Measurements from ENCODE around the gene PSMC4. TPM values are rescaled to one million over a fixed set of nuclear protein-coding genes. Genes with fewer than 3 reads are reported as not detected.

The PSMC4 gene
- total and polyA plus RNA-seq, 7 donors = 52.9 to 95.7 (median 74.6) TPM

DNA sequence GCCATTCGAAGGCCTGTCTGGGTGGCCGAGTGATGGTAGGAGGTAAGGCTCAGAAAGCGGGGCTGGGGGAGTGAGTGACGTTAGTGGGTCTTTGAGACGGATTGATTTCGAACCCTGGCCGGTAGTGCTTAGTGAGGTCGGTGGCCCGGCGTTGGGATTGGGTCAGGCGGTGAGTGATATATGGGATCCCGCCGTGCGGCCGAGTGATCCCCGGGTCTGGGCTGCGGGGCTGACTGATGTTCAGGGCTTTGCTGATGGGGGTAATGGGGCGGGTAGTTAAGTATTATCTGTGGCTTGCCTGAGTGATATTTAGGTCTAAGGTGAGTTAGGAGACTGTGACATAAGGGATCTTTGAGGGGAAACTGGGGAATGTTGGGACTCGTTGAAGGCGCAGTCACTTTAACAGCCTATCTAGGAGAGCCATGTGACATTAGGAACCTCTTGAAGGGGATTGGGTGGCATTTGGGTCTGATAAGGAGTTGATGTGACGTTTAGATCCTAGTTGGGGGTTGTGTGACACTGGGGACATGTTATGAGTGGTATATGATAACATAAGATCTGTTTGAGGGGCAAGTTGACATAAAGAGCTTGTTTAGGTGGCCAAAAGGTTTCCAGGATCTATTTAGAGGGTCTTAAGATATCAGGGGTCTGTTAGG, 543 bp downstream of the PSMC4 start:
- H3K9me3 ChIP-seq = no peaks in the 10 kb centered on the region
- DNase-seq = peak; percentile 70
- TF ChIP-seq CTCF (IDR thresholded peaks at IDR 0.05) = no peak
- no peak for TF ChIP-seq POLR2AphosphoS5 (IDR thresholded peaks at IDR 0.05)
- TF ChIP-seq POLR2A (IDR thresholded peaks at IDR 0.05) = no peak
- TF ChIP-seq EP300 (IDR thresholded peaks at IDR 0.05) = no peak
- H3K4me1 ChIP-seq = peaks cover 0 to 23% (median 21%) of the 10 kb centered on the region in 4 donors
- peak overlapping the region; percentile 66 to 93 (median 80) for H3K4me3 ChIP-seq
- intact Hi-C loops (cut with DNase I) = loop anchor here (1.0 to 5.0 kb wide), 3 partner anchors 26 to 419 kb away; partner anchors contain the start of genes DYRK1B and ZNF546
- no peaks in the 10 kb centered on the region for H3K27me3 ChIP-seq
- WGBS, 2 donors = 2 to 3% methylated on average over 21 of the region's 21 CpGs
- H3K27ac ChIP-seq = peak overlapping the region; percentile 86 to 93 (median 90)
- peaks cover 19 to 39% (median 22%) of the 10 kb centered on the region in 4 donors for H3K36me3 ChIP-seq

DNA sequence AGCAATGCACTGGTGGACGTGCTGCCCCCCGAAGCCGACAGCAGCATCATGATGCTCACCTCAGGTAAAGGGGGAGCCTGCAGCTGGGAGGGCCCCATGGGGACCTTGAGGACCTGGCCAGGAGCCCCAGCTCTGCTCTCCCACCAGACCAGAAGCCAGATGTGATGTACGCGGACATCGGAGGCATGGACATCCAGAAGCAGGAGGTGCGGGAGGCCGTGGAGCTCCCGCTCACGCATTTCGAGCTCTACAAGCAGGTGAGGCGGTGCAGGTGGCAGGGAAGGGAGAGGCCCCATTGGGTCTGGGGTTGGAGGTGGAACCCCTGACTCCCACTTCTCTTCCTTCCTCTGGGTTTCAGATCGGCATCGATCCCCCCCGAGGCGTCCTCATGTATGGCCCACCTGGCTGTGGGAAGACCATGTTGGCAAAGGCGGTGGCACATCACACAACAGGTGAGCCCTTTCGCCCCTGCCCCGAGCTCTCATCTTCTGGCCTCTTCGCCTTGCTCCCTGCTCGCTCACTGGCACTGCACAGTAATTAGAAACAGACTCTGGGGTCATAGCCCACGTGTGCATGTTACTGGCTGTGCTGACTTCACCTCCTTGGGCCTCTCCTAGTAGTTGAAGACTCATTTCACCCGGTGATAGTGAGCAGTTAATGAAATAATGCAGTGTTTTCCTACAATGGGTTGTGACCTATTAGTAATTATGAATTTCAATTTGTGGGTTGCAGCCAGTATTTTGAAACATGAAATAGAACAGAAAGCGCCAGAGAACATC, 3.6 kb downstream of the PSMC4 start:
- Histone ChIP-seq H3K4me1 (peaks cover 0 to 22% (median 20%) of the 10 kb centered on the region in 4 donors), H3K36me3 (peaks cover 25 to 65% (median 32%) of the 10 kb centered on the region in 4 donors), H3K27me3 (no peaks in the 10 kb centered on the region), H3K4me3 (no peak overlapping the region), H3K9me3 (no peaks in the 10 kb centered on the region), H3K27ac (no peak overlapping the region)
- no peak for DNase-seq
- intact Hi-C loops (cut with DNase I) = loop anchor here (5.0 kb wide), 2 partner anchors 142 to 422 kb away; partner anchors contain the start of gene DYRK1B
- no peak for TF ChIP-seq CTCF (IDR thresholded peaks at IDR 0.05)
- no peak for TF ChIP-seq POLR2A (IDR thresholded peaks at IDR 0.05)
- no peak for TF ChIP-seq EP300 (IDR thresholded peaks at IDR 0.05)
- TF ChIP-seq POLR2AphosphoS5 (IDR thresholded peaks at IDR 0.05) = no peak
- 94 to 96% methylated on average over 24 of the region's 24 CpGs for WGBS, 2 donors

DNA sequence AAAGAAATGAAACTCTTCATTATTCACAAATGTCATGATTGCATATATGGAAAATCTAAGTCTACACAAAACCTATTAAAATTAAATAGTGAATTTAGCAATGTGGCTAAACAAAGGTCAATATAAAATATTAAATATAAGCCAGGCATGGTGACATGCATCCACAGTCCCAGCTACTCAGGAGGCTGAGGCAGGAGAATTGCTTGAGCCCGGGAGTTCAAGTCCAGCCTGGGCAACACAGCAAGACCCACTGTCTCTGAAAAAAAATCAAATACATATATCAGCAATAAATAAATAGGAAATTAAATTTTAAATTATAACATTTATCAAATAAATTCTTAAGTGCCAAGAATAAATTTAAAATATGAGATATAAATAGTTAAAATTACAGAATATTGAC, 11.9 kb downstream of the PSMC4 start:
- Histone ChIP-seq H3K36me3 (peaks cover 9 to 53% (median 22%) of the 10 kb centered on the region in 4 donors), H3K9me3 (peaks cover 0 to 14% (median 7%) of the 10 kb centered on the region in 4 donors), H3K27ac (no peak overlapping the region), H3K4me3 (no peak overlapping the region), H3K27me3 (no peaks in the 10 kb centered on the region), H3K4me1 (no peaks in the 10 kb centered on the region)
- TF ChIP-seq EP300 (IDR thresholded peaks at IDR 0.05) = no peak
- TF ChIP-seq POLR2A (IDR thresholded peaks at IDR 0.05) = no peak
- WGBS, 2 donors = 98 to 100% methylated on average over 1 of the region's 1 CpG
- intact Hi-C loops (cut with DNase I) = no loop called here
- no peak for DNase-seq

GRCh38 chr19:39983695-39984300, 12.8 kb downstream of the PSMC4 start:
- Histone ChIP-seq H3K27me3 (no peaks in the 10 kb centered on the region), H3K4me3 (no peak overlapping the region), H3K4me1 (no peaks in the 10 kb centered on the region), H3K36me3 (peaks cover 7 to 44% (median 21%) of the 10 kb centered on the region in 4 donors), H3K27ac (no peak overlapping the region), H3K9me3 (peaks cover 0 to 14% (median 7%) of the 10 kb centered on the region in 4 donors)
- 88 to 97% methylated on average over 5 of the region's 5 CpGs for WGBS, 2 donors
- DNase-seq = no peak
- intact Hi-C loops (cut with DNase I) = no loop called here
- TF ChIP-seq EP300 (IDR thresholded peaks at IDR 0.05) (no peak), POLR2AphosphoS5 (IDR thresholded peaks at IDR 0.05) (no peak), CTCF (IDR thresholded peaks at IDR 0.05) (no peak), POLR2A (IDR thresholded peaks at IDR 0.05) (no peak)

DNA sequence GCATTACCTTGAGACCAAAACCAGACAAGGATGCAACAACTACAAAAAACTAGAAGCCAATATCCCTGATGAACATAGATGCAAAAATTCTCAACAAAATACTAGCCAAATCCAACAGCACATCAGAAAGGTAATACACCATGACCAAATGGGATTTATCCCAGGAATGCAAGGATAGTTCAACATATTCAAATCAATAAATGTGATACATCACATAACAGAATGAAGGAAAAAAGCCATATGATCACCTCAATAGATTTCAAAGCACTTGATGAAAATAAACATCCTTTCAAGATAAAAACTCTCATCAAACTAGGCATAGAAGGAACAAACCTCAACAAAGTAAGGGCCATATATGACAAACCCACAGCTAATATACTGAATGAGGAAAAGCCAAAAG, 15.7 kb downstream of the PSMC4 start:
- no peak for DNase-seq
- Histone ChIP-seq H3K4me3 (no peak overlapping the region), H3K4me1 (no peaks in the 10 kb centered on the region), H3K36me3 (peaks cover 0 to 17% (median 0%) of the 10 kb centered on the region in 4 donors), H3K9me3 (peaks cover 0 to 14% (median 7%) of the 10 kb centered on the region in 4 donors), H3K27me3 (no peaks in the 10 kb centered on the region), H3K27ac (no peak overlapping the region)
- TF ChIP-seq POLR2A (IDR thresholded peaks at IDR 0.05) = no peak
- TF ChIP-seq POLR2AphosphoS5 (IDR thresholded peaks at IDR 0.05) = no peak
- no peak for TF ChIP-seq CTCF (IDR thresholded peaks at IDR 0.05)
- no peak for TF ChIP-seq EP300 (IDR thresholded peaks at IDR 0.05)
- intact Hi-C loops (cut with DNase I) = no loop called here

Measured in sigmoid colon (tissue), 7 donors.